HG03135 (cell line): ENCODE data around the gene SPAAR.

Experiments used
- ATAC-seq: cut with Tn5 transposase; IDR thresholded peaks from one replicate; pipeline ENCODE4 v1.9.1; 2021; ENCODE audit warnings: mild to moderate bottlenecking, moderate library complexity; ENCODE audit not compliant: unreplicated experiment

Gene SPAAR

DNA sequence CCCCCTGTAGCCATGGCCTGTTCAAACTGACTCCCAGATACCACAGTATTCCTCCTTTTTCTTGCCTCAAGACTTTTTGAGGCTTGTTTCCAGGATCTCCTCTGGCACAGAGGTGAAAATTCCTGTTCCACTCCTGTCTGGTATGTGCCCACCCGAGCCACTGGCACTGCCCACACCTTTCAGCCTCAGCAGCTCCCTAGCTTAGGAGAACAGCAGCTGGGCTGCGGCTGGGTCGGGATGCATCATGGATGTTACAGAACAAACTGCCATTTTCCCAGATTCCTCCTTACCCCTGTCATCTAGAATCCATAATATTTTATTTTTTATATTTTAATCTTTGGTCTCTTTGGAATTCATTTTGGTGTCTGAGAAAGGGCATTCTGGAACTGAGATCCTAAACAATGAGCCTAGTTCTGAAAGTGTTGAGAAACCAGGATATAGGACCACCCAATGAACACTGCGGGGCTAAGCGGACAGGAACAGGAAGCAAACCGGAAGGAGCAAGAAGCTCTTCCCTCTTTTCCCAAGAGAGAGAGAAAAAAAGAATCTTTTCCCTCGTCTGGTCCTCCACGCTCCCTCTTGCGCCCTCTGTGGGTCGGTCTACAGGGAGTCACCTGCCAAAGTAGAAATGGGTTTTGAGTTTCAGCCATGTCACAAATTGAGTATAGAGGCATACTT, 36.2 kb downstream of the SPAAR start:
- ATAC-seq: no peak

DNA sequence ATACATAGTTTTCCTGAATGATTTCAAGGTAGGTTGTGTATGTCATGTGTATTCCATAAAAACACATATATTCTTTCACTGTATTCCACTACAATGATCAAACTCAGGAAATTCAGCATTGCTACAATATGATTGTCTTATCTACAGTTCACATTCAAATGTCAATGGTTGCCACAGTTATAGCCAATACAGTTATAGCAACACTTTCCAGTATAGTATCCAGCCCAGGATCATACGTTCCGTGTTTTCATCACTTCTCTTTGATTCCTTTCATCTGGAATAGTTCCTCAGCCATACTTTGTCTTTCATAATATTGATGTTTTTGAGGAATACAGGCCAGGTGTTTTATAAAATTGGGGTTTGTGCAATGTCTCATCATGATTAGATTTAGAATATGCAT, 39.2 kb downstream of the SPAAR start:
- ATAC-seq: no peak

DNA sequence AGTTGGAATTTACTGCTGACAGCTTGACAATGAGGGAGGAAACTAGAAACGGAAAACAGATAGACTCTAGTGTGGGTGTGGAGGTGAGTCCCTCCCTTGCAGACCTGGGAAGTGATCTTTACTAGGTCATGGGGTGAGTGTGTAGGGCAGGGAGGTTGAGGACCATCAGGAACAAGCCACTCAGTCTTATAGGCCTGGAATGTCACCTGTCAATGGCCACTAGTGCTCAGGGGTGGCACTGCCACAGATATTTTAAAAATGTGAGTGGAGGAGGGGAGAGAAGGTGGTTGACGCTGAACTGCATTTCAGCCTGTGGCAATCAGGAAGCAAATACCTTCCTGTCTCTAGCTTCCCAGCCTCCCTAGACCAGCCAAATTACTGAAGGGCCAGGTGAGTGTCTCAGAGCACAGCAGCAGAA, 39.6 kb downstream of the SPAAR start:
- ATAC-seq: no peak

- no peak for ATAC-seq
Measured at GRCh38 chr9:35951736-35952135, 42.4 kb downstream of the SPAAR start.

DNA sequence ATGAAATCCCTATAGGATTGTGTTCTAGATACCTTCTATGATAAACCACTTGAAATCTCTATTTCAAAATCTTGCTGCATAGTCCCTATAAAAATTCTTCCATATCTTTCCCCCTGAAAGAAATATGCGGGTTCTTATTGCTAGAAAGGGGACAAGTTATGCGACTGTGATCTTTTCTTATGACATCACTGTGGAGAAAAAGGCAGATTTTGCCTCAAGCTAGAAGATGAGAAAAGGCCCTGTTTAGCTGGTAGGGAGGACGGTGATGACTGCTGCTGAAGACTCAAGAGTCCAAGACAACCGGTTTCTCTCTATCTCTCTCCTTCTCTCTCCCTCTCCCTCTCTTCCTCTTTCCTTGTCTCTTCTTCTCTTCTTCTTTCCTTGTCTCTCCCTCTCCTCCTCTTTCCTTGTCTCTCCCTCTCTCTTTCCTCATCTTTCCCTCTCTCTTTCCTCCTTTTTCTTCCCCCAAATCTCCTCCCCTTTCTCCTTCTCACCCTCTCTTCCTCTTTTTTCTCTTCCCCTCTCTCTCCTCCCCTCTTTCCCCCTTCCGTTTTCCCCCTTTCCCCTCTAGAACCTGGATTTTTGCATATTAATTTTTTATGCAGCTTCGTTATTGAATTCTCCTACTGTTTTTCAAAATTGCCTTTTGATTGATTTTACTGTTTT, 43.4 kb downstream of the SPAAR start:
- ATAC-seq: no peak

GRCh38 chr9:35954942-35955546, 45.8 kb downstream of the SPAAR start:
- ATAC-seq: no peak

- ATAC-seq: no peak
Measured at GRCh38 chr9:35956651-35957050, 47.4 kb downstream of the SPAAR start.

DNA sequence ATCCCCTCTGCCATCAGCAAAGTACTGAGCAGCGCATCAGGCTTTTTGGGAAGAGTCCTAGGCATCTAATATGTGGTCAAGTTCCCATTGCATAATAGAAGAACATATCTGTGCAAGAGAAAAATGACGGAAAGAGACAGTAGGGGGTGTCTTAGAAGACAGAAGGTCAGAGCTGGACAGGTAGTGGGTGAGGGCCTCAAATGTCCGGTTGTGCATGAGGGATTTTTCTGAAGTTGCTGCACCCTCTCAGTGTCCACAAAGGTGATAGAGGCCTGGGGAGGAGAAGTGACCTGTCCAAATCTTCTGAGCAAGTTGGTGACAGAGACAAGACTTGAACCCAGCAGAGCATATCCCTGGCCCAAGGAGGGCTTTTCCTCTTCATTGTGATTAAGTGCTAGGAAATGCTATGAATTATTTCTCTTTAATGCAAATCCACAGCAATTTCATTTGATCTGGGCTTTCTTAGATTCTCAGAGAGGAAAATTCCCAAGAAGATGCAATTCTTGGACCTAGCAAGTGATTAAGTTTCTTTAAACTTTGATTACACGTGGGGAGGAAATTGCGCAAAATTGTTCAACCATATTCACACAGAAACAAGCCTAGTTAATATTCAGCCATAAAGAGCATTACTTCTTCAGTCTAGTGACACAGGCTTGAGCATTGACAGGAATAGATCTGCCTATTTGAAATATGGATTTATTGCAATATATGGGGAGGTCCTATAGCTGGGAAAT, 49.0 kb downstream of the SPAAR start, which contains the start of gene OR2S2:
Gene OR2S2 (minus strand): TSS at position 51 of the 734 bp plus-strand sequence. CDS start 56 bp downstream, outside the sequence.
- no peak for ATAC-seq

DNA sequence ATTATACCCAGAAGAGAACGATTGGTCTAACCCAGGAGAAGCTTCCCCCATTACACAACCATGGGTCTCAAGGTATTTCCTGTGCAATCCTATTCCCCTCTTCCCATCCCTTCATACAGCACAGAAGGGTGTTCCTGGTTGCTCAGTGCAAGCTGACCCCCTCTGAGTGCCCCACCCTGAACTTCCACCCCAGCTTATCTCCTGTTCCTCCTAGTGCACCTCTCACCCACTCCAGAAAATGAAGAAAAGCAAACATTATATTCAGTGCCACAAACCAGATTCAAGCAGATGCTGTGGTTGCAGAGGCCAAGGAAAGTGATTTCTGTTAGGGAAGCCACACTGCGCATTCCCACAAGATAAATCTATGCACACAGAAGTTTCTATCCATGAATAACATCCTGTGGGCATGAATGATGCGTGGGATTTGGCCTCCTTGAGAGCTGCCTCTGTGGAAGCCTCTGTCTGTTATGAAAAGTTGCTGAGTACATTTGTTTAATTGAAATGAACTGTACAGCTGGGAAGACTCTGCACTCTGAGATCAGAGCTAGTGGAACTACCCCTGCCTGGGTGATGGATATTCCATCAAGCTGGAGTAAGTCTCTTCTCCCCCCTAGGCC, 50.9 kb downstream of the SPAAR start:
- no peak for ATAC-seq
